AG08396 (cell line): ENCODE data around the gene COX6B2.
A peak's percentile ranks its signal among the peaks of the same experiment; 100 is the strongest.

Experiments
- DNase-seq: peaks from one replicate; pipeline ENCODE4 v3.0.0; 2012; ENCODE audit warnings: low spot score, mixed read lengths

Gene COX6B2

DNA sequence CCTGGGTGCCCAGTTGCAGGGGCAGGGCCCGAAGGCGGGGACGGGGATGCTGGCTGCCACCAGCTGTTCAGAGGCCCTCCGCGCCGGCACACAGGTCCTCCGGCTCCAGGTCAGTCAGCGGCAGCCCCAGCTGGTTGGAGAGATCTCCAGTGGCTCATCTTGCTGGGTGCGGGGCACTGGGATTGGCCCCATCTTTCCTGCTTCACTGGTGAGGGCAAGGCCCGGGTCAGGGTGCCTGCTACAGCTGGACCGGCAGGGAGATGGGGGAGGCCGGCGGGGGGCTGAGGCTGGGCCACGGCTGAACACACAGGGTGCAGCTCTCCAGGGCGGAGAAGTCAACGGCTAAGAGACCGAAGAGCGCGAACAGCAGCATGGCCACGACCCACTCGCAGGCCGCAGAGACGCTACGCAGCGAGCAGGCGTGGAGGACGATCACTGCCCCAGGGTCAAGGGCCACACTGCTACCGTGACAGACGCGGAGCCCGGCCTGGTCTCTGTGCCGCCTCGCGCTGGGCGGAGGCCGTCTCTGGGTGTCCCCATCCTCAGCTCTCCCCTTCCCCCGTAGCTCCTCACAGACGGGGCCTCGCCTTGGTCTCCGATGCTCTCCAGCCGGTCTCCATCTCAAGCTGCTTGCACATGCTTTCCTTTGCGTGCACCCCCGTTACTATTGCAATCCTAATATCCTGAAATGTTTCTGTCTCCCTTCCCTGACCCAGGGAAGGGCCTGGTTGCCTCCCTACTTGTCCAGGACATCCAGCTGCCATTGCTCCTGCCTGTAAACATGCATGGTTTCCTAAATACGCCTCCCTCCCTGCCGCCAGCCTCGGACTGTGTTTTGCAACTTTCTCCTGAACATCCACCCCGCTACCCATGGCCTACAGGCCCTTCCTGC lies 41.7 kb downstream of the COX6B2 start:
- DNase-seq = no peak

DNA sequence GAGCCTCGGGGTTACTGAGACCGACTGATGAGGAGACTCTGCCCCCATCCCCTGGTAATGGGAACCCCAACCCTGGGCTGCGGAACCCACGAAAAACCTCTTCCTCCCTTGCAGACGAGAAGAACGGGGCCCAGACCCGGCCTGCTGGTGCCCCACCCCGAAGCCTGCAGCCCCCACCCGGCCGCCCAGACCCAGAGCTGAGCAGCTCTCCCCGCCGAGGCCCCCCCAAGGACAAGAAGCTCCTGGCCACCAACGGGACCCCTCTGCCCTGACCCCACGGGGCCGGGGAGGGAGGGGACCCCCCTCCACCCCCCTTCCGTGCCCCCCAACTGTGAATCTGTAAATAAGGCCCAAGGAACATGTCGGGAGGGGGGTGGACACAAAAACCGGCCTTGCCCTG lies 42.7 kb downstream of the COX6B2 start:
- no peak for DNase-seq

DNA sequence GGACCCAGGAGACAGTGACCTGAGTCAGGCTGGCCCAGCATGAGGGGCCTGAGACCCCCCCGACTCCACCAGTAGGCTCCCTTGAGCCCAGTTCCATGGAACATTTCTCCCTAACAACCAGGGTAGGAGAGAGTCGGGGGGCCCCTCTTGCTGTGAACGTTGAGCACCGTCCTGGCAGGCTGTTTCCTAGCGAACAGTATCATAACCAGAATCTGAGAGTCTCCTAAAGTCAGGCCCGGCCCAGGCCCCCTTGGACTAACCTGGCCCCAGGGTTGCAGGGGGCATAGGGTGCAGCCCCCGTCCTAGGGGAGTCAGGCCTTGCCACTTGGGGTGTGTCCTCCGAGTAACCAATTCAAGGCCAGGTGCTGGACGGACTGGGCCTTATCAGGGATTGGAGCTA lies 43.1 kb downstream of the COX6B2 start:
- DNase-seq = no peak

DNA sequence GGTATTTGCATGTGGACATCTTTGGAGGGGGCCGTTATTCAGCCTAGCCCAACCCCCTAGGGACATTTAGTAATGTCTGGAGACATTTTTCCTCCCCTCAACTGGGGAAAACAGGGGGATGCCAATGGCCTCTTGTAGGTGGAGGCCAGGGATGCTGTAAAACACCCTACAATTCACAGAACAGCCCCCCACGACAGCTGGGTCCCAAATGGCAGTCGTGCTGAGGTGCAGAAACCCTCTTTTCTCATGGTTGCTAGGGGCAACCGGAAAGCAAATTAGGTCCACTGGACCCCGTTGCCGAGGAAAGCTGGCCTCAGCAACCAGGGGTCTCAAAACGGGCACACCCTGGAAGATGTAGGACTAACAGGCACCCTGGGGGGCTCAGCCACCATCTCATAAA lies 44.0 kb downstream of the COX6B2 start:
- DNase-seq = no peak

DNA sequence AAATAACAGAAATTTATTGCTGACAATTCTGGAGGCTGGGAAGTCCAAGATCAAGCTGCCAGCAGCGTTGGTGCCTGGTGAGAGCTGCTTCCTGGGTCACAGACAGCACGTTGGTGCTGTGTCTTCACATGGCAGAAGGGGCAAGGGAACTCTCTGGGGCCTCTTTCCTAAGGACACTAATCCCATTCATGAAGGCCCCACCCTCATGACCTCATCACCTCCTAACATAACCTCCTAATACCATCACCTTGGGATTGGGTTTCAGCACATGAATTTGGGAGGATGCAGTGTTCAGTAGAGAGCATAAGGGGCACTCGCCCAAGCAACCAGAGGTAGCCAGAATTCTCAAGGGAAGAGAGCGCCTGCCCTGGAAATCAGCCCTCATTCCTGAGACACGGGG lies 45.1 kb downstream of the COX6B2 start:
- no peak for DNase-seq

DNA sequence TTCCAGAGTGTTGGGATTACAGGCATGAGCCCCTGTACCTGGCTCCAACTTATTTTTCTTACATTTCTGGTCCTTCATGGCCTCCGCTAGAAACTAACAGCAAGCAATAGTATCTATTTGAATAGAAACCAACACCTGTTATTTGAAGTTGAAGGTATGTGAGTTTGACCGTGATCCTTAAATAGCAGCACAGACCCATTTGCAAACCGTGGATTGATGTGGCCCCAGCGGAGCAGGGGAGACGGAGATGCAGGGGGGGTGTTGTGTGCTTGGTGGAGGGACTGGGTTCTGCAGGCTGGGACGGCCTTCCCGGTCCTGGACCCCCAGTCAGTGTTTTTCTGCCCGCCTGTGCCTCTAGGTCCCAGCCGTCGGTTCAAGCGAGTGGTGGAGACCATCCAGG lies 46.2 kb downstream of the COX6B2 start:
- no peak for DNase-seq

DNA sequence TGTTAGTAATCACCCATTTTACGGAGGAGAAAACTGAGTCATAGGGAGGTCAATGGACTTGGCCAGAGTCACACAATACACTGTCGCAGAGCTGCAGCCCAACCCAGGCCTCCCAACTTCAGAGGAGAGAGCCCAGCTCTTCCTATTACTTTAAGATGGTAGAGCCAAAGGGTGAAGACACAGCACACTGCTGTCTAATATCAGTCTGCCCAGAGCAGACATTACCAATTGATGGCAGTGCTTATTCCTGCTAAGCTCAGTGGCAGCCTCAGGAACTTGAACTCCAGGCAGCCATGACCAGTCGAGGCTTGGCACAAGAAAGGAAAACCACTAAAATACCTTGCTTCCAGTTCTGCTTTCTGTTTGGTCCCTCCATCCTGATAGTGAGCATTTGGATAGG lies 47.8 kb downstream of the COX6B2 start:
- no peak for DNase-seq

DNA sequence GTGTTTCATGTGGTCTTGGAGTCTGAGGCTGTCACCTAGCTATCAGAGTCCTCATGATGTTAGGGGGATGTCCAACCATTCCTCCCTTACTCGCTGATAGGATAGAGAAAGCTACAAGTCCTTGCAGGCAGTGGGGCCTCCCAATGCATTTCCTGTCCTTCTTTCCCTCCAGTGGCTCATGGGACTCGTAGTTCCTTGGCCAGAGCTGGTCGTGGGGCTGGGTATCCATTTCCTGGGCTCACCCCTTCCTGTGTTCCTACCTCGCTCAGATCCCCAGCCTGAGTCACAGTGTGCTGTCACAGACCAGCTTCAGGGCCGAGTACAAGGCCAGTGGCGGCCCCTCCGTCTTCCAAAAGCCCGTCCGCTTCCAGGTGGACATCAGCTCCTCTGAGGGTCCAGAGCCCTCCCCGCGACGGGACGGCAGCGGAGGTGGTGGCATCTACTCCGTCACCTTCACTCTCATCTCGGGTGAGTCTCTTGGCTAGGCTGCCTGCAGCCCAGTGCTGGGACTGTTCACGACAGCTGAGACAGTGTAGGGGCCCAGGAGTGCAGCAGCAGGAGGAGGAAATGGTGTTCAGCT lies 48.4 kb downstream of the COX6B2 start:
- no peak for DNase-seq

DNA sequence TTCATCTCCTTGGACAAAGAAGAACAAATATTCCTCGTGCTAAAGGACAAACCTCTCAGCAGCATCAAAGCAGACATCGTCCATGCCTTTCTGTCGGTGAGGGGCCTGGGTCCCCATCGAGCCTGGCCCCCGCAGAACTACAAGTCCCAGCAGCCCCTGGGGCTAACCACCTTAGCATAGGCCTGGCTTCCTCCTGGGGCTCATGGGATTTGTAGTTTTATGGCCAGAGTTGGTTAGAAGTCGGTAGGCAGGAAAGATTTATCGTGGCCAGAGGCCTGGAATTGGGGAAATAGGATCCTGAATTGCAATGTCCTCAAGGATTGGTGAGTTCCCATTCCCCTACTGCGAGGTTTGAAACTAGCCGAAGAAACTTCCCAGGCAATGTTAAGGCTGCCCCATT lies 49.0 kb downstream of the COX6B2 start:
- DNase-seq = peak; percentile 61

DNA sequence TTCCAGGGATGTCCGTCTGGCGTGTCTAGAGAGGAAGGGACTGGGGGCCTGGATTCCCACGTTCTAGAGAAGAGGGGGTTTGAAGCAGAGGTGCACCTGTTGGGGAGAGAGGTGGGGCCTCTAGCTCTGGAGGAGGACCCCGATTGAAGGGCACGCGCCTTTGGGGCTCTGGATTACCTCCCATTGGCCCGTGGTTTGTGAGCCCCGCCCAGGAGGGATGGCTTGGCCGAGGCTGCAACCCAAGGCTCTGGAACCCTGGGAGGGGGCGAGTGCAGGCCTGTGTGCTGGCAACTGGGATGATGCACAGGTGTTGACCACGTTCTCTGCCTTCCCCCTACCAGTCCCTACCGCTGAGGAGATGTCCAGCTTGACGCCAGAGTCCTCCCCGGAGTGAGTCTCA lies 49.5 kb downstream of the COX6B2 start:
- no peak for DNase-seq

DNA sequence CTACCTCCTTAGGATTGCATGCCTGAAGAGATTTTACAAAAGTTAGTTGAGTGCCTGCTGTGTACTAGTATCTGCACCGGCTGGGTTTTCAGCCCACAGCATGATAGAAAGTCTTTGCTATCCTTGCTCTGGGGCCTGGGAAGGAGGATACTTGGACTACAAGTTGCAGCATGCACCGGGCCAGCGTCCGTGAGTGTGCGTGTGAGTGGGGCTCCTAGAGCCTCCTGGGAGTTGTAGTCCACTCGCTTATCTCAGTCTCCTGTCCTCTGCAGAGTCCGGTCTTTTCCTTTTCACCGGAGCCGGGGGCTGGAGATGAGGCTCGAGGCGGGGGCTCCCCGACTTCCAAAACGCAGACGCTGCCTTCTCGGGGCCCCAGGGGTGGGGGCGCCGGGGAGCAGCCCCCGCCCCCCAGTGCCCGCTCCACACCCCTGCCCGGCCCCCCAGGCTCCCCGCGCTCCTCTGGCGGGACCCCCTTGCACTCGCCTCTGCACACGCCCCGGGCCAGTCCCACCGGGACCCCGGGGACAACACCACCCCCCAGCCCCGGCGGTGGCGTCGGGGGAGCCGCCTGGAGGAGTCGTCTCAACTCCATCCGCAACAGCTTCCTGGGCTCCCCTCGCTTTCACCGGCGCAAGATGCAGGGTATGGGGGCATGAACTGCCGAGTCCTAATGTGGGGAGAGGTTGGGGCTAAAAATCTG lies 50.1 kb downstream of the COX6B2 start:
- DNase-seq = peak; percentile 51

DNA sequence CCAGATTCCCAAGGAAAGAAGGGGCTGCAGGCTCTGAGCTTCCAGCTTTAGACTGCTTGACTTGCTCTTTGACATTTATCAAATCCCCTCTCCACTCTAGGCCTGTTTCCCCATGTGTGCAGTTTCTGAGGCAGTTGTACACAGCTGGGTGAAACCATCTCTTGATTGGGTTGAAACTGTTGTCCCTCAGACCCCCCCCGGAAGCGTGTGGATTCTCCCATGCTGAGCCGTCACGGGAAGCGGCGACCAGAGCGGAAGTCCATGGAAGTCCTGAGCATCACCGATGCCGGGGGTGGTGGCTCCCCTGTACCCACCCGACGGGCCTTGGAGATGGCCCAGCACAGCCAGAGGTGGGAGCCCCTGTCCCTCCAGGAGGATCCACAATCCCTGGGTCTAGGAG lies 51.0 kb downstream of the COX6B2 start:
- DNase-seq = no peak

DNA sequence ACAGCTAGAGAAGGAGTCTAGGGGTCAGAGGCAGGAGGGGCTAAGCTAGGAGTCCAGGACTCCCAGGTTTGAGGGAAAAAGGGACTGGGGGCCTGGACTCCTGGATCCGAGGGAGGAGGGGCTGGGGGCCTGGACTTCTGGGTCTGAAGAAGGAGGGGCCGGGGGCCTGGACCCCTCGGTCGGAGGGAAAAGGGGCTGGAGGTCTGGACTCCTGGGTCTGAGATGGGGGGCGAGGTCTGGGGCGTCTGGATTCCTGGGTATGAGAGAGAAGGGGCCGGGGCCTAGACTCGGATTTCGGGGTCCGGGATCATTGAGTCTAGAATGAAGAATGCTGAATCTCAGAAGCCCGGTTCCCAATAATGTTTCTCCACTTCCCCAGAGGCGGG lies 52.2 kb downstream of the COX6B2 start:
- DNase-seq = no peak

DNA sequence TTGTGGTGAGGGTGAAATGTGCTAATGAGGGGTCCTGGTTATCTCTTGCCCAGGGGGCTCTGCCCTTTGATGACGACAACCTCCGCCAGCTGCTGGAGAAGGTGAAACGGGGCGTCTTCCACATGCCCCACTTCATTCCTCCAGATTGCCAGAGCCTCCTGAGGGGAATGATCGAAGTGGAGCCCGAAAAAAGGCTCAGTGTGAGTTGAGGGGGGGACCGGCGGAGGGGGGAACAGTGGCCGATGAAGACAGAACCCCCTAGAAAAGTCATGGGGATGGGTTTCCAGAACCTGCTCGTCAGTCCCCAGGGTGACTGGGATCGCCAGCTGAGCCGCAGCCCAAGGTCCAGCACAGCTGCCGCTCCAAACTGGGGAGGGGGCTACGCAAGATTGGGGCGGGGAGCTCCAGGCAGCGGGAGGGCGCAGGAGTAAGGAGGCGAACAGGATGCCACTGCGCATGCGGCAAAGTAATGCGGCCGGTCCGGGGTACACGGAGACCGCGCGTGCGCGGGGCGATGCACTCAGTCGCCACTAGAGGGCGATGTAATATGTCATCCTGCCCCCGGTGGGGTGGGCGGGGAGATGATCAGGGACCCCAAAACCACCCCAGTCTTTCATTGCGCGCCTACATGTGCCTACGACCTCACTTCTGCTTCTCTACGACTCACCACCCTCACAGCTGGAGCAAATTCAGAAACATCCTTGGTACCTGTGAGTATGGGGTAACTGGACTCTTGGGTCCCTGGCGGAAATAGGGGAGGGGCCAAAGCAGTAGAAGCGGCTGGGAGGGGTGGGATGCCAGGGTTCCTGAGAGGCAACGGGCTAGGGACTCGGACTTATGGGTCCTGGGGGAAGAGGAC lies 52.8 kb downstream of the COX6B2 start:
- DNase-seq = peak; percentile 99

DNA sequence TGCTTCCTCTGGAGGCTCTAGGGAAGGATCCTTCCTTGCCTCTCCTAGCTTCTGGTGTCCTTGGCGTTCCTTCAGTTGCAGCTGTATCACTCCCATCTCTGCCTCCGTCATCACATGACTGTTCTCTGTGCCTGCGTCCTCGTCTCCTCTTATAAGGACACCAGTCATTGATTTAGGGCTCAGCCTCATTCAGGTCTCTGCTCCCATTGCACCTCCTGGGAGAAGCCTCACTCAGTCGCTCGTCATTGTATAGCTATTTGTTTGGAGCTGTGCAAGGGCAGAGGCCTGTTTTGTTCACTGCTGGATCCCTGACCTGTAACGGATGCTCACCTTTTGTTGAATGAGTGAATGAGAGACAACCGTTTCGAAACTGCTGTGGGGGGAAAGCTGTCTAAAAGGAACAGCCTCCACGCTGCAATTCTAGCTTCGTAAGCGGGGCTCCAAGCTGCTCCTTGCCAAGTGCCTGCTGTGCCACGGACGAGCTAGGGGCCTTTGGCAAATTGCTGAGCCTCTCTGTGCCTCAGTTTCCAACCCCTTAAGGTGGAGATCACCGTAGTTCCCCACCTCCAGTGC lies 53.5 kb downstream of the COX6B2 start:
- DNase-seq = no peak

DNA sequence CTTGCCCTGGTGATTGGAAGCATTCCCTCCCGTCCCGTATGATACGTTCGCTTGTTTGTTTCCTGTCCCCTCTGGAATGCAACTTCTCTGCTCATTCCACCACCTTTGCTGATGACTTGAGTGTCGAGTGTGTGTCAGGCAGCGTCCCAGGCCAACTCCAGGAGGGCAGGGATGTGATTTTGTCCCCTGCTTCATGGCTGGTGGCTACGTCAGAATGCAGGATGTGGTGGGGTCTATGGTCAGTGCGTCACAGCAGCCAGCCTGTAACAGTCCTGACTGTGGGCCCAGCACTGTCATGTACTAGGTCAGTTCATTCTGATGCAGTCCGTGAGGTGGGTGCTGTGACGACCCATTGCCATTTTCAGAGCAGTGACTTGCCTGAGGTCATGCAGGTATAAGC lies 54.5 kb downstream of the COX6B2 start:
- DNase-seq = no peak
